Fibroblast of pulmonary artery (primary cell): ENCODE data around the gene WDR62.
A peak's percentile ranks its signal among the peaks of the same experiment; 100 is the strongest.
"Not testable (repeated sequence)": the region's sequence is repeated elsewhere in the genome, so short reads cannot be mapped to it uniquely, and the experiment has no call there.

Source experiments
- DNase-seq: peaks from one replicate; pipeline ENCODE4 v3.0.0-alpha.2; 2010; ENCODE audit warnings: low read depth
- H3K4me3 ChIP-seq: replicated peaks from 2 replicates; pipeline ENCODE4 v1.5.1; 2011; ENCODE audit warnings: low read depth, mild to moderate bottlenecking, control low read depth, low read length, moderate library complexity
- CTCF ChIP-seq: IDR thresholded peaks from 2 replicates; pipeline ENCODE4 v1.5.1; 2011; ENCODE audit warnings: mild to moderate bottlenecking, control low read depth, low read length, inconsistent platforms; ENCODE audit errors: missing control alignments

Gene WDR62

DNA sequence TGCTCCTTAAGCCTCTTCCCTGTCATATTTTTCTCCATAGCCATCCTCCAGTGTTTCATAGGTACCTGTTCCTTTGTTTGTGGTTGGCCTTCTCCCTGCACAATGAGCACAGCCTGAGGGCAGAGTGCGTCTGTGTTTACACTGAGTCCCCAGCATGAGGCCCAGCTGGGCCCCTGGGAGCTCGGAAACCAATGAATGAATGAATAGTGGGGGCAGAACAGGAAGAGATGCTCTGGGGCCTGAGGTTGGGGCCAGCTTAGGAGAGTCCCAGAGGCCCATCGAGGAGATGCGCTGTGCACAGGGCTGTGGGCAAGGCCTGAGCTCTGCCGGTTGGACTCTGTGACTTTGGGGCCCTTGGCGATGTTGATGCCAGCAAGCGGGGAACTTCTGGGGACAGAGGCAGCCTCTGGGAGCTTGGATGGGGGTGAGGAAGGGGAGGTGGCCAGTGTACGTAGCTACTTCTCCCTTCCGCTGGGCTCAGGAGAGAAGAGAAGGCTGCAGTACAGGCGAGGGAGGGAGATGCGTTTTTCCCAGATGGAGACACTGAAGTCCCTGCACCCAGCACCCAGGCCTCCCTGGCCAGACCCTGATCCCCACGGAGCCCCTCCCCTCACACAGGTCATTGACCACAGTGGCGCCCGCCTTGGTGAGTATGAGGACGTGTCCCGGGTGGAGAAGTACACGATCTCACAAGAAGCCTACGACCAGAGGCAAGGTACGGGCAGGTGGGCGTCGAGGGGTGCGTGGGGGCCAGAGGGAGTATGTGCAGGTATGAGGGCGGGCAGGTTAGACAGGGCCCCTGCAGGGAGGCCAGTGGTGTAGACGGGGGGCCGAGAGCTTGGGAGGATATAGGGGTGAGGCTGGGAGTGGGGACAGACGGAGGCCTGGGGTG lies 65.6 kb downstream of the WDR62 start:
- no peak for DNase-seq
- no peak for TF ChIP-seq CTCF
- no peak overlapping the region for H3K4me3 ChIP-seq

- no peak for TF ChIP-seq CTCF
- H3K4me3 ChIP-seq, result no peak overlapping the region
- no peak for DNase-seq
Measured at GRCh38 chr19:36120984-36121358, 66.3 kb downstream of the WDR62 start.

DNA sequence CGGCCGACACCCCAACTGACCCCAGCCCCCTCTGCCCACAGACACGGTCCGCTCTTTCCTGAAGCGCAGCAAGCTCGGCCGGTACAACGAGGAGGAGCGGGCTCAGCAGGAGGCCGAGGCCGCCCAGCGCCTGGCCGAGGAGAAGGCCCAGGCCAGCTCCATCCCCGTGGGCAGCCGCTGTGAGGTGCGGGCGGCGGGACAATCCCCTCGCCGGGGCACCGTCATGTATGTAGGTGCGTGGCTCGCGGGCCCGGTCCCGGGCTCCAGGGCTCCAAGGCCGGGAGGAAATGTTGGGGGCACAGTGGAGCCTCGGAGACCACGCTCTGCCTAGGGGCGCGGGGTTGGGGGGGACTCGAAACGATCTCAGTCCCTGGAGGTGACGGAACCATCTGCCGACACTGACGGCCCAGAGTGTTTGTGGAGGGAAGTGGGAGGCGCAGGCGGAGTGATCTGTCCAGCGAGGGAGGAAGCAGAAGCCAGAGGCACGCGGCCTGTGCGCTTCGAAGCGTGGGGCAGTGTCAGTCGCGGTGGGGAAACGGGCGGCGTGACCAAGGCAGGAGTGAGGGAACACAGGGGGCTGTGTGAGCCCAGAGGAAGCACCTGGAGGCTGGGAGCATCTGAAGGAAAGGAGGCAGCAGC lies 66.9 kb downstream of the WDR62 start:
- H3K4me3 ChIP-seq, result no peak overlapping the region
- TF ChIP-seq CTCF, result no peak

GRCh38 chr19:36125557-36125956 lies 70.9 kb downstream of the WDR62 start:
- no peak overlapping the region for H3K4me3 ChIP-seq
- no peak for DNase-seq
- no peak for TF ChIP-seq CTCF

More for the DNA sequence above, 66.9 kb downstream of the WDR62 start:
- DNase-seq, result no peak

- no peak for TF ChIP-seq CTCF
- no peak for DNase-seq
- peak overlapping the region; percentile 53 for H3K4me3 ChIP-seq
Measured at GRCh38 chr19:36128392-36128736, 73.7 kb downstream of the WDR62 start.

GRCh38 chr19:36131221-36131620 lies 76.5 kb downstream of the WDR62 start:
- DNase-seq, H3K4me3 ChIP-seq: not testable (repeated sequence)

DNA sequence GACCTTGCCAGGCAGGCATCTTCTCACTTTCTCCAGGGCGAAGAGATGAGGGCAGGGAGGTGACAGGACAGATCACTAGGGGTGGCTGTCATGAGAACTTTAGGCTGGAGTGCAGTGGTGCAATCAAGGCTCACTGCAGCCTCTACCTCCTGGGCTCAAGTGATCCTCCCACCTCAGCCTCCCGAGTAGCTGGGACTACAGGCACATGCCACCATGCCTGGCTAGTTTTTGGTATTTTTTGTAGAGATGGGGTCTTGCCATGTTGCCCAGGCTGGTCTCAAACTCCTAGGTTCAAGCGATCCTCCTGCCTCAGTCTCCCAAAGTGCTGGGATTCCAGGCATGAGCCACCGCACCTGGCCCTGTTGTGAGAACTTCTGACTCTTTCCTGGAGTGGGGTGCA lies 80.2 kb downstream of the WDR62 start:
- not testable (repeated sequence) for DNase-seq

More for the DNA sequence above, 80.2 kb downstream of the WDR62 start:
- H3K4me3 ChIP-seq, result not testable (repeated sequence)
